ENCODE results near the gene TUBGCP4. TPM values are rescaled to one million over a fixed set of nuclear protein-coding genes. Genes with fewer than 3 reads are reported as not detected.
A peak's percentile ranks its signal among the peaks of the same experiment; 100 is the strongest.

Gene TUBGCP4
- total and polyA plus RNA-seq, 9 of the 15 experiments (the other 6 are each of a cell fraction or from before 2014, with no cell fraction given): 10.7 to 50.2 (median 29.6) TPM

- TF ChIP-seq NKRF (IDR thresholded peaks at IDR 0.05; ENCODE audit: borderline replicate concordance) (peak; percentile 84), ERF (CRISPR knock-in tag; IDR thresholded peaks at IDR 0.05) (no peak), ZNF212 (CRISPR knock-in tag; IDR thresholded peaks at IDR 0.05) (no peak), TSHZ1 (CRISPR knock-in tag; IDR thresholded peaks at IDR 0.05) (no peak), NR2C2 (CRISPR knock-in tag; IDR thresholded peaks at IDR 0.05) (no peak), NR2C2 (tag; IDR thresholded peaks at IDR 0.05) (peak; percentile 63), NONO (IDR thresholded peaks at IDR 0.05; ENCODE audit: low read depth in 2 of 2, low read length in 1 of 2) (peak in 1 of 2 experiments; percentile 71; a peak in 1 of 4 replicates), COPS2 (conservative IDR thresholded peaks at IDR 0.05) (no peak), SIRT6 (IDR thresholded peaks at IDR 0.05; ENCODE audit: low read depth, low read length) (no peak), NFYB (IDR thresholded peaks at IDR 0.05; ENCODE audit: extremely low read depth, insufficient read length) (no peak), FUS (optimal IDR thresholded peaks at IDR 0.05; ENCODE audit: low read depth, low read length) (no peak), SMC3 (conservative IDR thresholded peaks at IDR 0.05; ENCODE audit: insufficient read depth, low read depth, low read length) (0 out of 2 replicates have a peak, but pooled peaks have one; percentile 7), HNRNPK (IDR thresholded peaks at IDR 0.05; ENCODE audit: low read depth, low read length, poor library complexity, severe bottlenecking) (no peak), E2F8 (IDR thresholded peaks at IDR 0.05; ENCODE audit: low read depth, partially characterized antibody) (peak; percentile 77), CHAMP1 (IDR thresholded peaks at IDR 0.05) (0 out of 2 replicates have a peak, but pooled peaks have one; percentile 48)
Measured at GRCh38 chr15:43370975-43371974, at the start of gene TUBGCP4, which contains the start of gene ZSCAN29 (continued).

Measured in K562 (cell line).